IMR-90 (cell line): ENCODE results near the gene NXN. TPM values are rescaled to one million over a fixed set of nuclear protein-coding genes. Genes with fewer than 3 reads are reported as not detected.

Source experiments
- ATAC-seq: fragments of 200-7000 bp; cut with Tn5 transposase; 2 replicates; pipeline ENCODE4 v1.9.1; 2020; ENCODE audit warnings: low read depth, mild to moderate bottlenecking, moderate library complexity
- BruUV-seq: library from RNA; stranded (reverse); fragments of 400-500 nt; replicated peaks from 2 replicates; lab custom pipeline; 2021; lab: Mats Ljungman, UMichigan
- CTCF ChIA-PET: fragments of 300-600 bp; formaldehyde crosslinking; extraction: SDS; loops from one replicate; lab custom pipeline; 2021; ENCODE audit warnings: antibody characterized with exemption; lab: Yijun Ruan, JAX
- POLR2A ChIA-PET: fragments of 300-600 bp; sonication (Branson Sonifier 250); formaldehyde crosslinking; loops from one replicate; lab custom pipeline; 2022; ENCODE audit warnings: antibody characterized with exemption; ENCODE audit not compliant: unreplicated experiment; lab: Charles Lee
- DNase-seq: peaks from one replicate; pipeline ENCODE4 v3.0.0; 2013
- H2AFZ ChIP-seq: replicated peaks from 2 replicates; pipeline ENCODE3; 2013; ENCODE audit warnings: low read length, mild to moderate bottlenecking; ENCODE audit not compliant: poor library complexity
- H2AK5ac ChIP-seq: 2 replicates; pipeline ENCODE4 v1.6.1; 2013; ENCODE audit warnings: low read depth, low read length, inconsistent platforms
- H2AK9ac ChIP-seq: replicated peaks from 2 replicates; pipeline ENCODE3; 2013; ENCODE audit warnings: mild to moderate bottlenecking, low read depth, low read length, moderate library complexity; ENCODE audit not compliant: poor library complexity
- H2BK120ac ChIP-seq: 2 replicates; pipeline ENCODE4 v1.6.1; 2013; ENCODE audit warnings: low read depth, low read length, inconsistent platforms
- H2BK15ac ChIP-seq: 3 replicates; pipeline ENCODE4 v1.6.1; 2013; ENCODE audit warnings: low read depth, low read length, inconsistent platforms
- H2BK20ac ChIP-seq: 2 replicates; pipeline ENCODE4 v1.6.1; 2013; ENCODE audit warnings: low read depth, mild to moderate bottlenecking, inconsistent platforms, low read length, moderate library complexity
- H2BK5ac ChIP-seq: 2 replicates; pipeline ENCODE4 v1.6.1; 2013; ENCODE audit warnings: mild to moderate bottlenecking, low read depth, low read length, inconsistent platforms; ENCODE audit not compliant: poor library complexity, severe bottlenecking
- H3K14ac ChIP-seq: replicated peaks from 2 replicates; pipeline ENCODE4 v1.6.1; 2013; ENCODE audit warnings: low read depth, low read length, inconsistent platforms
- H3K18ac ChIP-seq: 2 replicates; pipeline ENCODE4 v1.6.1; 2013; ENCODE audit warnings: low read depth, low read length, control low read depth
- H3K23ac ChIP-seq: 2 replicates; pipeline ENCODE4 v1.6.1; 2013; ENCODE audit warnings: low read depth, low read length, inconsistent platforms
- H3K27ac ChIP-seq: 2 replicates; pipeline ENCODE4 v1.5.1; 2013; ENCODE audit warnings: mild to moderate bottlenecking, control low read depth, low read length; ENCODE audit not compliant: insufficient read depth
- H3K27me3 ChIP-seq: 2 replicates; pipeline ENCODE4 v1.6.1; 2013; ENCODE audit warnings: low read length; ENCODE audit not compliant: control insufficient read depth, insufficient read depth
- H3K36me3 ChIP-seq: 2 replicates; pipeline ENCODE4 v1.6.1; 2013; ENCODE audit warnings: low read length, mixed read lengths; ENCODE audit not compliant: control insufficient read depth, insufficient read depth
- H3K4ac ChIP-seq: 2 replicates; pipeline ENCODE4 v1.6.1; 2013; ENCODE audit warnings: low read depth, low read length, inconsistent platforms
- H3K4me1 ChIP-seq: 2 replicates; pipeline ENCODE4 v1.6.1; 2013; ENCODE audit warnings: low read length, mixed read lengths; ENCODE audit not compliant: control insufficient read depth, insufficient read depth
- H3K4me2 ChIP-seq: 2 replicates; pipeline ENCODE4 v1.6.1; 2013; ENCODE audit warnings: low read depth, mild to moderate bottlenecking, control low read depth, low read length, moderate library complexity
- H3K4me3 ChIP-seq: 2 replicates; pipeline ENCODE4 v1.5.1; 2013; ENCODE audit warnings: low read depth, mild to moderate bottlenecking, control low read depth, low read length, moderate library complexity; ENCODE audit not compliant: insufficient read depth
- H3K56ac ChIP-seq: 2 replicates; pipeline ENCODE4 v1.6.1; 2013; ENCODE audit warnings: low read length, inconsistent platforms; ENCODE audit not compliant: insufficient read depth; ENCODE audit errors: extremely low read depth
- H3K79me1 ChIP-seq, 2 experiments: 2 replicates each; pipeline ENCODE4 v1.6.1; 2013; ENCODE audit warnings: low read length in 2 of 2, inconsistent platforms in 1 of 2, low read depth in 1 of 2
- H3K9ac ChIP-seq: 2 replicates; pipeline ENCODE4 v1.6.1; 2013; ENCODE audit warnings: low read depth, low read length, control low read depth
- H3K9me1 ChIP-seq: 2 replicates; pipeline ENCODE4 v1.6.1; 2013; ENCODE audit warnings: low read length, inconsistent platforms; ENCODE audit not compliant: insufficient read depth
- H3K9me3 ChIP-seq: 2 replicates; pipeline ENCODE4 v1.6.1; 2013; ENCODE audit warnings: low read length; ENCODE audit not compliant: control insufficient read depth, insufficient read depth
- H4K20me1 ChIP-seq: 2 replicates; pipeline ENCODE4 v1.6.1; 2013; ENCODE audit warnings: low read length, inconsistent platforms; ENCODE audit not compliant: insufficient read depth
- H4K5ac ChIP-seq: 2 replicates; pipeline ENCODE4 v1.6.1; 2013; ENCODE audit warnings: mild to moderate bottlenecking, low read depth, low read length, control low read depth
- H4K8ac ChIP-seq, 2 experiments: 2 replicates each; pipeline ENCODE4 v1.6.1; 2013; ENCODE audit warnings: low read depth in 2 of 2, low read length in 2 of 2, control low read depth in 1 of 2, inconsistent platforms in 1 of 2
- H4K91ac ChIP-seq: 2 replicates; pipeline ENCODE4 v1.6.1; 2013; ENCODE audit warnings: low read depth, low read length, inconsistent platforms; ENCODE audit not compliant: insufficient read depth
- BHLHE40 ChIP-seq: fragments of 150-350 bp; IDR thresholded peaks from 2 replicates; pipeline ENCODE4 v1.6.1; 2016; ENCODE audit warnings: mild to moderate bottlenecking, low read depth, low read length
- CEBPB ChIP-seq: IDR thresholded peaks from 2 replicates; pipeline ENCODE4 v1.6.1; 2012; ENCODE audit warnings: low read depth, low read length, improper control_type of control experiment
- CHD1 ChIP-seq: IDR thresholded peaks from 2 replicates; pipeline ENCODE4 v1.6.1; 2012; ENCODE audit warnings: low read depth, low read length, improper control_type of control experiment
- ELK1 ChIP-seq: fragments of 150-350 bp; IDR thresholded peaks from 2 replicates; pipeline ENCODE4 v1.6.1; 2016; ENCODE audit warnings: low read depth, mild to moderate bottlenecking, low read length, moderate library complexity, borderline replicate concordance
- FOS ChIP-seq: fragments of 150-350 bp; IDR thresholded peaks from 2 replicates; pipeline ENCODE4 v1.6.1; 2016; ENCODE audit warnings: low read depth, low read length
- MAFK ChIP-seq: IDR thresholded peaks from 2 replicates; pipeline ENCODE4 v1.6.1; 2012; ENCODE audit warnings: low read depth, low read length, improper control_type of control experiment
- MAZ ChIP-seq: IDR thresholded peaks from 2 replicates; pipeline ENCODE4 v1.6.1; 2012; ENCODE audit warnings: low read depth, mild to moderate bottlenecking, low read length, improper control_type of control experiment, moderate library complexity, borderline replicate concordance
- MXI1 ChIP-seq: IDR thresholded peaks from 2 replicates; pipeline ENCODE4 v1.6.1; 2012; ENCODE audit warnings: low read depth, mild to moderate bottlenecking, low read length, moderate library complexity, borderline replicate concordance
- POLR2A ChIP-seq: IDR thresholded peaks from 2 replicates; pipeline ENCODE4 v1.6.1; 2012; ENCODE audit warnings: mild to moderate bottlenecking, low read depth, low read length
- RCOR1 ChIP-seq: IDR thresholded peaks from 2 replicates; pipeline ENCODE4 v1.6.1; 2012; ENCODE audit warnings: mild to moderate bottlenecking, low read length, improper control_type of control experiment; ENCODE audit not compliant: insufficient replicate concordance
- RFX5 ChIP-seq: IDR thresholded peaks from 2 replicates; pipeline ENCODE4 v1.8.0; 2012; ENCODE audit warnings: low read depth, mild to moderate bottlenecking, low read length, moderate library complexity
- USF2 ChIP-seq: fragments of 150-350 bp; IDR thresholded peaks from 2 replicates; pipeline ENCODE4 v1.6.1; 2017; ENCODE audit warnings: mild to moderate bottlenecking, antibody characterized with exemption, low read length, low read depth
- WGBS, 2 experiments: methylation state at CpG; one replicate each; pipeline versions ENCODE4 v1.1.5 to v1.1.7; 2013; ENCODE audit warnings: missing lambda C conversion rate in 2 of 2; ENCODE audit not compliant: insufficient read length in 1 of 2; ENCODE audit errors: extremely low coverage in 2 of 2; 5-methylcytosine and 5-hydroxymethylcytosine counted together
- dilution Hi-C: fragments of 300-500 bp; cut with HindIII; formaldehyde crosslinking; loops from one replicate; pipeline ENCODE4 v1.14.3; 2018; ENCODE audit warnings: low sequenced_read_pairs; ENCODE audit not compliant: unreplicated experiment
- in situ Hi-C: fragments of 300-500 bp; cut with MboI; formaldehyde crosslinking; loops from 3 replicates; pipeline ENCODE4 v1.14.3; 2019; ENCODE audit warnings: low sequenced_read_pairs, inconsistent platforms, mixed read lengths
- intact Hi-C: fragments of 100-400 bp; cut with micrococcal nuclease; formaldehyde crosslinking; loops from 2 replicates; pipeline ENCODE4 v1.10.0; 2022
- polyA plus RNA-seq, 3 experiments: library from polyadenylated mRNA; depleted of rRNA; stranded (reverse); fragments of >200 nt; gene quantifications; 2 replicates each; pipeline ENCODE4 v1.2.3, GENCODE V29; 2012; ENCODE audit warnings: low replicate concordance in 1 of 3
- total RNA-seq: library from RNA; depleted of rRNA; stranded (reverse); fragments of >200 nt; gene quantifications from 2 replicates; pipeline ENCODE4 v1.2.3, GENCODE V29; 2012

The NXN gene
- total and polyA plus RNA-seq, 2 of the 4 experiments (the other 2 are of a cell fraction), result 52.5 to 116 TPM

GRCh38 chr17:1009229-1010085, 29.9 kb upstream of the NXN start (continued):
- TF ChIP-seq BHLHE40, result no peak

- no peak overlapping the region for H3K27ac ChIP-seq
- H2BK15ac ChIP-seq, result no peak overlapping the region
- no peak overlapping the region for H2BK20ac ChIP-seq
- peaks cover 26% of the 10 kb centered on the region for H4K20me1 ChIP-seq
- ATAC-seq (no peak), DNase-seq (no peak)
- no peak overlapping the region for H3K14ac ChIP-seq
- no peak overlapping the region for H4K8ac ChIP-seq
- in situ Hi-C loops, result no loop called here
- peaks cover 6 to 23% of the 10 kb centered on the region in 2 experiments; a peak in 2 of 4 replicates for H3K79me1 ChIP-seq
- H3K27me3 ChIP-seq, result no peaks in the 10 kb centered on the region
- no peak overlapping the region for H2BK5ac ChIP-seq
- H2AFZ ChIP-seq, result no peak overlapping the region
- H3K4ac ChIP-seq, result no peak overlapping the region
- H4K5ac ChIP-seq, result no peak overlapping the region
- no peak overlapping the region for H3K4me3 ChIP-seq
- TF ChIP-seq MAFK (no peak), CHD1 (no peak), CEBPB (no peak), USF2 (no peak), FOS (no peak), MXI1 (no peak), RFX5 (no peak), ELK1 (no peak), RCOR1 (no peak), MAZ (no peak), POLR2A (no peak)
- ChIA-PET POLR2A (no interaction called here), CTCF (no interaction called here)
- no peak overlapping the region for H3K18ac ChIP-seq
- H2BK120ac ChIP-seq, result no peak overlapping the region
- no peak overlapping the region for H4K91ac ChIP-seq
- 83% methylated on average over 12 of the region's 21 CpGs; no CpG with 5 or more reads in 1 of the 2 experiments for WGBS, 2 experiments
- no peak overlapping the region for H3K4me2 ChIP-seq
- intact Hi-C loops, result no loop called here
- no peak overlapping the region for H3K56ac ChIP-seq
- no peak overlapping the region for H2AK9ac ChIP-seq
- H3K4me1 ChIP-seq, result peaks cover 17% of the 10 kb centered on the region
- H3K23ac ChIP-seq, result no peak overlapping the region
- H2AK5ac ChIP-seq, result no peak overlapping the region
- dilution Hi-C loops, result no loop called here
- H3K9me3 ChIP-seq, result no peaks in the 10 kb centered on the region
- no peak overlapping the region for H3K9ac ChIP-seq
- H3K36me3 ChIP-seq, result peaks cover 67% of the 10 kb centered on the region
- BruUV-seq, result no TSS peak
- H3K9me1 ChIP-seq, result peaks cover 9% of the 10 kb centered on the region; the same call in 1 of the 2 replicates
Observed at GRCh38 chr17:1008008-1008761, 28.6 kb upstream of the NXN start.
